GM12878 (cell line): ENCODE measurements around the gene ME3. TPM values are rescaled to one million over a fixed set of nuclear protein-coding genes. Genes with fewer than 3 reads are reported as not detected.

ENCODE experiments used
- ATAC-seq: fragments of 200-7000 bp; cut with Tn5 transposase; 3 replicates; pipeline ENCODE4 v1.9.1; 2020; ENCODE audit warnings: mild to moderate bottlenecking, moderate library complexity
- BruUV-seq: library from RNA; stranded (reverse); fragments of 400-500 nt; replicated peaks from 2 replicates; lab custom pipeline; 2021; lab: Mats Ljungman, UMichigan
- CTCF ChIA-PET: fragments of 300-600 bp; sonication (Branson Sonifier 250); formaldehyde crosslinking; extraction: SDS; loops from one replicate; lab custom pipeline; 2021; ENCODE audit warnings: inconsistent platforms; lab: Yijun Ruan, JAX
- POLR2A ChIA-PET: fragments of 350-600 bp; formaldehyde crosslinking; extraction: SDS; loops from one replicate; lab custom pipeline; 2021; ENCODE audit warnings: inconsistent platforms; lab: Charles Lee
- RAD21 ChIA-PET: fragments of 300-600 bp; sonication (Branson Sonifier 250); formaldehyde crosslinking; loops from one replicate; lab custom pipeline; 2023; ENCODE audit warnings: antibody characterized with exemption; ENCODE audit not compliant: unreplicated experiment; lab: Charles Lee
- SMC1A ChIA-PET: fragments of 300-600 bp; sonication (Branson Sonifier 250); formaldehyde crosslinking; loops from one replicate; lab custom pipeline; 2023; ENCODE audit not compliant: unreplicated experiment, uncharacterized antibody; lab: Charles Lee
- DNase-seq: peaks from one replicate; pipeline ENCODE4 v3.0.0-alpha.2; 2011; ENCODE audit warnings: low read depth, low spot score
- FAIRE-seq: peaks from 3 replicates; lab custom pipeline; 2011; peaks lifted over from hg19 to GRCh38; lab: Jason Lieb, UNC
- H2AFZ ChIP-seq: 2 replicates; pipeline ENCODE4 v1.6.0; 2011; ENCODE audit warnings: low read depth, low read length, control low read depth; ENCODE audit not compliant: control insufficient read depth
- H3K27ac ChIP-seq: 2 replicates; pipeline ENCODE4 v1.5.1; 2011; ENCODE audit warnings: control low read depth; ENCODE audit not compliant: control insufficient read depth, insufficient read depth
- H3K27me3 ChIP-seq, 2 experiments: replicated peaks in 1 of 2; 2 replicates each; pipeline versions ENCODE4 v1.6.0 to v1.6.1; 2011; ENCODE audit warnings: low read length in 1 of 2; ENCODE audit not compliant: control insufficient read depth in 2 of 2, insufficient read depth in 2 of 2
- H3K36me3 ChIP-seq, 2 experiments: 2 replicates each; pipeline ENCODE4 v1.5.1; 2011; ENCODE audit warnings: low read length in 1 of 2; ENCODE audit not compliant: control insufficient read depth in 2 of 2, insufficient read depth in 2 of 2
- H3K4me1 ChIP-seq: 2 replicates; pipeline ENCODE4 v1.6.1; 2011; ENCODE audit warnings: mild to moderate bottlenecking, low read length, moderate library complexity, mixed read lengths; ENCODE audit not compliant: control insufficient read depth, insufficient read depth
- H3K4me2 ChIP-seq: 2 replicates; pipeline ENCODE4 v1.6.0; 2011; ENCODE audit warnings: control low read depth; ENCODE audit not compliant: control insufficient read depth, insufficient read depth
- H3K4me3 ChIP-seq: fragments of 200-600 bp; sonication (generic); 2 replicates; pipeline ENCODE4 v1.5.1; 2016
- H3K79me2 ChIP-seq: 2 replicates; pipeline ENCODE4 v1.6.0; 2011; ENCODE audit warnings: low read length; ENCODE audit not compliant: control insufficient read depth, insufficient read depth
- H3K9ac ChIP-seq: 2 replicates; pipeline ENCODE4 v1.8.0; 2011; ENCODE audit warnings: low read length, control low read depth, mixed read lengths; ENCODE audit not compliant: control insufficient read depth, insufficient read depth
- H3K9me3 ChIP-seq: replicated peaks from 3 replicates; pipeline ENCODE4 v1.5.1; 2011; ENCODE audit warnings: mild to moderate bottlenecking, low read length; ENCODE audit not compliant: control insufficient read depth, insufficient read depth
- H4K20me1 ChIP-seq: 2 replicates; pipeline ENCODE4 v1.6.0; 2011; ENCODE audit not compliant: control insufficient read depth, insufficient read depth
- BMI1 ChIP-seq: fragments of 450-650 bp; IDR thresholded peaks from 2 replicates; pipeline ENCODE4 v1.6.1; 2016; ENCODE audit warnings: mild to moderate bottlenecking, moderate library complexity, borderline replicate concordance
- CEBPB ChIP-seq, 2 experiments: fragments of 150-350 bp in 1 of 2; IDR thresholded peaks; 2 replicates each; pipeline ENCODE4 v1.6.1; 2012 to 2014; ENCODE audit warnings: low read depth in 2 of 2, low read length in 2 of 2, borderline replicate concordance in 1 of 2, inconsistent platforms in 1 of 2
- JUND ChIP-seq: IDR thresholded peaks from 2 replicates; pipeline ENCODE4 v1.6.1; 2012; ENCODE audit warnings: low read depth, mild to moderate bottlenecking, low read length, improper control_type of control experiment, moderate library complexity
- KDM1A ChIP-seq: fragments of 200-600 bp; sonication (generic); IDR thresholded peaks from 2 replicates; pipeline ENCODE4 v1.6.1; 2016; ENCODE audit warnings: borderline replicate concordance
- NFIC ChIP-seq: IDR thresholded peaks from 2 replicates; pipeline ENCODE4 v1.6.1; 2012; ENCODE audit warnings: low read depth, mild to moderate bottlenecking, inconsistent platforms, low read length, moderate library complexity
- PBX3 ChIP-seq: IDR thresholded peaks from 2 replicates; pipeline ENCODE4 v1.6.1; 2011; ENCODE audit warnings: mild to moderate bottlenecking, low read depth, low read length, moderate library complexity; ENCODE audit not compliant: insufficient replicate concordance
- TCF7 ChIP-seq: IDR thresholded peaks from 2 replicates; pipeline ENCODE4 v1.6.1; 2014; ENCODE audit warnings: antibody characterized with exemption, borderline replicate concordance
- ZBED1 ChIP-seq: IDR thresholded peaks from 2 replicates; pipeline ENCODE4 v1.6.1; 2016; ENCODE audit warnings: borderline replicate concordance
- WGBS: methylation state at CpG from one replicate; pipeline ENCODE4 v1.1.6; 2016; ENCODE audit warnings: low lambda C conversion rate; ENCODE audit not compliant: insufficient replicate concordance, insufficient coverage; ENCODE audit errors: missing lambda C conversion rate; 5-methylcytosine and 5-hydroxymethylcytosine counted together
- in situ Hi-C: fragments of 300-500 bp; cut with MboI; formaldehyde crosslinking; loops from 9 replicates; pipeline ENCODE4 v1.14.3; 2018; ENCODE audit warnings: mixed read lengths
- intact Hi-C: fragments of 100-400 bp; cut with micrococcal nuclease; formaldehyde crosslinking; loops from one replicate; pipeline ENCODE4 v1.14.2; 2022; ENCODE audit not compliant: unreplicated experiment
- polyA plus RNA-seq, 11 experiments: library from polyadenylated mRNA; depleted of rRNA in 4 of 11; unstranded in 6 of 11; stranded (reverse) in 5 of 11; fragments of >200 nt; fragmentation: Nextera tagmentation in 4 of 11; fragmentation: Illumina TruSeq in 1 of 11; extraction: Ambion mirVana in 4 of 11; extraction: Trizol in 1 of 11; gene quantifications; 1 replicate in 1 of 11; 2 replicates in 10 of 11; pipeline versions ENCODE4 v1.2.1 to v1.2.3, GENCODE V29; 2011 to 2016; ENCODE audit warnings: inconsistent platforms in 2 of 11, missing spikeins in 2 of 11, low read depth in 1 of 11
- total RNA-seq, 4 experiments: library from RNA; depleted of rRNA in 3 of 4; stranded (reverse); fragments of >200 nt in 3 of 4; fragmentation: Illumina TruSeq in 1 of 4; extraction: Trizol in 1 of 4; gene quantifications; 2 replicates each; pipeline versions ENCODE4 v1.2.1 to v1.2.3, GENCODE V29; 2013 to 2021

ME3 gene
- total and polyA plus RNA-seq, 10 of the 15 experiments (the other 5 are each of a cell fraction or from before 2014, with no cell fraction given) = 0.06 to 0.40 (median 0.19) TPM; not detected in 2

GRCh38 chr11:86703987-86704386, 31.6 kb upstream of the ME3 start:
- no peaks in the 10 kb centered on the region for H3K36me3 ChIP-seq
- no TSS peak for BruUV-seq
- ChIA-PET CTCF (no interaction called here), SMC1A (interaction anchor here (0.8 kb wide), 1 partner anchor 9 kb away, joined by 3 read pairs; no protein-coding TSS in a partner anchor), POLR2A (no interaction called here), RAD21 (no interaction called here)
- no peak overlapping the region for H3K27ac ChIP-seq
- in situ Hi-C loops = no loop called here
- no peak for FAIRE-seq
- no peaks in the 10 kb centered on the region for H3K9me3 ChIP-seq
- no peaks in the 10 kb centered on the region for H4K20me1 ChIP-seq
- WGBS = 35% methylated on average over 7 of the region's 7 CpGs
- 0 out of 4 replicates have a peak, but pooled peaks cover 0 to 3% of the 10 kb centered on the region in 2 experiments for H3K27me3 ChIP-seq
- H3K79me2 ChIP-seq = no peaks in the 10 kb centered on the region
- ATAC-seq = no peak
- H3K4me2 ChIP-seq = no peak overlapping the region
- no peak overlapping the region for H2AFZ ChIP-seq
- H3K9ac ChIP-seq = no peak overlapping the region
- no peaks in the 10 kb centered on the region for H3K4me1 ChIP-seq
- intact Hi-C loops = no loop called here
- TF ChIP-seq TCF7 (no peak), PBX3 (no peak), BMI1 (no peak), CEBPB (IDR thresholded peaks at IDR 0.05; ENCODE audit: borderline replicate concordance in 1 of 2, low read depth in 2 of 2, low read length in 2 of 2) (no peak), ZBED1 (no peak), KDM1A (no peak), NFIC (no peak), JUND (no peak)
- TF ChIP-seq, all 136 proteins: peak for 0
- no peak for DNase-seq
- H3K4me3 ChIP-seq = no peak overlapping the region
